Stimulated activated CD8-positive, alpha-beta memory T cell treated with anti-CD3 and anti-CD28 coated beads, Interleukin-12 subunit alpha, Interleukin-12 subunit beta, amount 100 ng/mL, for 24 hours (primary cell): ENCODE measurements around the gene KDF1.
A peak's percentile ranks its signal among the peaks of the same experiment; 100 is the strongest.
"Not testable (repeated sequence)": the region's sequence is repeated elsewhere in the genome, so short reads cannot be mapped to it uniquely, and the experiment has no call there.

Source experiments
- DNase-seq: peaks from one replicate; pipeline ENCODE4 v3.0.0-alpha.2; 2020; ENCODE audit errors: extremely low read depth

The KDF1 gene

GRCh38 chr1:26994020-26994786 lies 33.9 kb upstream of the KDF1 start:
- no peak for DNase-seq

DNA sequence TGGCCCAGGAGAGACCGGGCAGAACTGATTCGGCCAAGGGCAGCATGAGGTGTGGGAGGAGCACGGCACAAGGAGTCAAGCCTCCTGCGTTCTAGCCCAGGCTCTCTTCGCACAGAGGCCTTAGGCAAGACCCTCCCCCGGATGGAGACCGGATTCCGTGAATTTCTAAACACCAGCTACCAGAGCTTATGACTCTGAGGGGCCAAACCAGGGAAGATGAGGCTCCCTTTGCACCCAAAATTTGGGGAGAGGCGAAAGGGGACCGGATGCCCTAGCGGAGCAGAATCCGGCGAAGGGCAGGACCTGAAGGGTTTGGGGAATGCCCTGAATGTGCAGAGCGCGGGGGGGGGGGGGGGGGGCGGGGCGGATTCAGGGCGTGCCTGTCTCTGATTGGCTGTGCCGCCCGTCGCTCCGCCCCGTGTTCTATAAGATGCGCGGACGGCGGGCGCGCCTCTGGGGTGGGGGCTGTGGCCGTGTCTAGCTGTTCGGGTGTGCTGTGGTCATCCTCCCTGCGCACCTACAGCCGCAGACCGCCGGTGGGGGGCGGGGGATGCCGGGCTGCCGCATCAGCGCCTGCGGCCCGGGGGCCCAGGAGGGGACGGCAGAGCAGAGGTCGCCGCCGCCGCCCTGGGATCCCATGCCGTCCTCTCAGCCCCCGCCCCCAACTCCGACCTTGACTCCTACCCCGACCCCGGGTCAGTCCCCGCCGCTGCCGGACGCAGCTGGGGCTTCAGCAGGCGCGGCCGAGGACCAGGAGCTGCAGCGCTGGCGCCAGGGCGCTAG lies 33.2 kb upstream of the KDF1 start, which contains the start of gene TRNP1:
TRNP1 (plus strand) TSS at position 456 of the 783 bp plus-strand sequence; CDS start at position 551, 95 bp downstream.
- DNase-seq: peak; percentile 25

- no peak for DNase-seq
Observed at GRCh38 chr1:26991310-26992116, 31.2 kb upstream of the KDF1 start.

DNA sequence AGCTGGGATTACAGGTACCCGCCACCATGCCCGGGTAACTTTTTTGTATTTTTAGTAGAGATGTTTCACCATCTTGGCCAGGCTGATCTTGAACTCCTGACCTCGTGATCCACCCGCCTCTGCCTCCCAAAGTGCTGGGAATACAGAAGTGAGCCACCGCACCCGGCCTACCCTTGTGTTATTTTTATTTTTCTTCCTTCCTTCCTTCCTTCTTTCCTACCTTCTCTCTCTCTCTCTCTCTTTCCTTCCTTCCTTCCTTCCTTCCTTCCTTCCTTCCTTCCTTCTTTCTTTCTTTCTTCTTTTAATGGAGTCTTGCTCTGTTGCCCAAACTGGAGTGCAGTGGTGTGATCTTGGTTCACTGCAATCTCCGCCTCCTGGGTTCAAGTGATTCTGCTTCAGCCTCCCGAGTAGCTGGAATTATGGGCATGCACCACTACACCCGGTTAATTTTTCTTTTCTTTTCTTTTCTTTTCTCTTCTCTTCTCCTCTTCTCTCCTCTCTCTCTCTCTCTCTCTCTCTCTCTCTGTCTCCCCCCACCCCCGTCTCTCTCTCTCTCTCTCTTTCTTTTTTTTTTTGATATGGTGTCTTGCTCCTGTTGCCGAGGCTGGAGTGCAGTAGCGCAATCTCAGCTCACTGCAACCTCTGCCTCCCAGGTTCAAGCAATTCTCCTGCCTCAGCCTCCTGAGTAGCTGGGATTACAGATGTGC lies 29.3 kb upstream of the KDF1 start:
- DNase-seq: not testable (repeated sequence)

GRCh38 chr1:26986658-26987057 lies 26.4 kb upstream of the KDF1 start:
- no peak for DNase-seq

- no peak for DNase-seq
Observed at GRCh38 chr1:26984291-26984690, 24.0 kb upstream of the KDF1 start.

DNA sequence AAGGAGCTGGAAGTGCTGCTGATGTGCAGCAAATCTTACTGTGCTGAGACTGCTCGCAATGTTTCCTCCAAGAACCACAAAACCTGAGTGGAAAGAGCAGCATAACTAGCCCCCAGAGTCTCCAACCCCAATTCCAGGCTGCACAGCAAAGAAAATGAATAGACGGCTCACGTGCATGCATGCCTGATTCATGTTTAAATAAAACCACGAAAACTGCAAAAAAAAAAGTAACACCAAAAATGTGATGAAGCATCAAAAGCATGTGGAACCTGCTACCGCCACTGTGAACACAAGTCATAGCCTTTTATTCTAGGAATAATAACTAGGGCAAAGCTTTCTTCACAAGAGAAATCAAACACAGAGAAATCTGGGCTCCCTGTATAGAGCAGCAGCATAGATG lies 23.6 kb upstream of the KDF1 start:
- no peak for DNase-seq

DNA sequence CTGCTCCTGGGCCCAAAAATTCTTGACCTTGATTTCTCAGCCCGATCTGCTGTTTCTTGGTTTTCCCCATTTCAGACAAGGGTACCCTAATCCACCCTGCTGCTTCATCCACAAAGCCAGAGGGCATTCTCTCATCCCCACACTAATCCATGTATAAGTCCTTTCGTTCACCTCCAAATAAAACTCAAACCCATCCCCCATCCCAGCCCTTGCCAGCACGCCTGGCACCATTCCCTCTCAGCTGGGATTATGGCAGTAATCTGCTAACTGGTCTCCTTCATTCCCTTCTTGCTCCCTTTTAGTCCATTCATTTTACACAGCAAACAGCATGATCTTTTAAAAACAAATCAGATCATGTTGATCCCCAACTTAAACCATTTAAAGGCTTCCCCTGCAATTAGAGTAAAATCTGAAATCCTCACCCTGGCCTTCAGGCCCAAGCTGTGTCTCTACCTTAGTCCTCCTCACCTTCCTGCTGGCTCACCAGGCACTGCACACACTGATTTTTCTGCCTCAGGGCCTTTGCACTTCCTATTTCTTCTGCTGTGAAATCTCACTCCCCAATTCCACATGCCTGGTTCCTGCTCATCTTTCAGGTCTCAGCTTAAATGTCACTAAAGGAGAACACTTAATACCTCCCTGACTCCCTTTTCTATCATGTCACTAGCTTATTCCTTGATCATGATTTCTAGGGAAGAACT lies 21.0 kb upstream of the KDF1 start:
- no peak for DNase-seq

DNA sequence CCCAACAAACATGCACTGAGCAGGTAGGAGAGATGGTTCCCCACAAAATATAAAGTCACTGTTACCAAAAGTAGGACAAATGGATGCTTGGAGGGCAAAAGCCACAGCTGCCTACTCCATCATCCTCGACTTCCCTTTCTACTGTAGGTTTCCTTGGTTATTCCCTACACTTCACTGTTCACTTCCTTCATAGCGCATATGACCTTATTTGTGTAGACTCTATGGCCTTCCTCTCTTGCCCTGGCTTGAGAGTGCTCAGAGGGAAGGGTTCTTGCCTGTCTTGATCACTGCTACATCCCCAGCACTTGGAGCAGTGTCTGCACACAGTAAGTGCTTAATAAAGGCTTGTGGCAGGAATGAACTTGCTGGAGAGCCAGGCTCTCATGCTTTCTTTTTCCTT lies 18.6 kb upstream of the KDF1 start:
- DNase-seq: no peak

- DNase-seq: no peak
Observed at GRCh38 chr1:26976621-26977510, 16.6 kb upstream of the KDF1 start.

DNA sequence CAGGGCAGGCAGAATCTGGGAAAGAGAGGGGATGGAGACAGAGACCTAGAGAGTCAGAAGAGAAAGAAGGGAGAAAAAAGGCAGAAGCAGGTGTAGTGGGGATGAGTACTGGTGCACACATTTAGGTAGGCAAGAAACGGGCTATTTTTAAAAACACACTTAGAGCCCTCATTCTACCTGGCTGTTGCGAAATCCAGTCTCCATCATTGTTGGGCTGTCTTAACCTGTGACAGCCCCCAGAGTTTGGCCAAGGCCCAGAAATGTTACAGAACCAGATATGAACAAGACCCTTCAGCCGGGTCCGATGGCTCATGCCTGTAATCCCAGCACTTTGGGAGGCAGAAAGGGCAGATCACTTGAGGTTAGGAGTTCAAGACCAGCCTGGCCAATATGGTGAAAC lies 12.6 kb upstream of the KDF1 start:
- DNase-seq: no peak

GRCh38 chr1:26972390-26972789 lies 12.1 kb upstream of the KDF1 start:
- no peak for DNase-seq

DNA sequence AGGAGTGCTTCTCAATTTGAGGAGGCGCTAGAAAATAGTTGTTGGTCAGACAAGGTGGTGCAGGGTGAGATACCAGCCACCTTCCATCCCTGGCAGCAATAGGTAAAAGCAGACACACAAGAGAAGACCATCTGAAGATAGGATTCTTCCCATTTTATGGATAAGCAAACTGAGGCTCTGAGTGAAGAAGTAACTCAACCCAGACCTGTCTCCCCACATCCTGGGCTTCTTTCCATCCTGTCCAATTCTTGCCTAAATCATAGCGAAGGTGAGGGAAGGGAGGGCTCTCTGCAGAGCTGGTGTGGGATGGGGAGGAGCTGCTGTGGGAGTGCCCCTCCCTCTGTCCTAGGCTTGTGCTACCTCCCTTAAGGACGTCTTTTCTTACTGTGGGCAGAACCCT lies 11.3 kb upstream of the KDF1 start:
- DNase-seq: no peak

DNA sequence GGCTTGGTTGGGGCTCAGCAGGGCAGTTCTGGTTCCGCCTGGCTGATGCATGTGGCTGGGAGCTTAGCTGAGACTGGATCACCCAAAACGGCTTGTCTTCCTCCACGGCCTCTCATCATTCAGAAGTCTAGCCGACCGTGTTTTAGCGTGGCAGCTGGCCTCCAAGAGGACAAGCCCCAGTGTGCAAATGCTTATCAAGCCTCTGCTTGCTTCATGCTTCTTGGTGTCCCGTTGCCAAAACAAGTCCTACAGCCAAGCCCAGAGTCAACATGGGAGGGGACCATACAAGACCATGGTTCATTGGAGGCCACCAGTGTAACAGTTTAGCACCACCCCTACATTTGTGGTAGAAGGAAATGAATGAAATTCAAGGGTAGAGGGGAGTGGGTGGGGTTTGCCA lies 10.5 kb upstream of the KDF1 start:
- DNase-seq: no peak

GRCh38 chr1:26965628-26966027 lies 5.4 kb upstream of the KDF1 start:
- DNase-seq: no peak

DNA sequence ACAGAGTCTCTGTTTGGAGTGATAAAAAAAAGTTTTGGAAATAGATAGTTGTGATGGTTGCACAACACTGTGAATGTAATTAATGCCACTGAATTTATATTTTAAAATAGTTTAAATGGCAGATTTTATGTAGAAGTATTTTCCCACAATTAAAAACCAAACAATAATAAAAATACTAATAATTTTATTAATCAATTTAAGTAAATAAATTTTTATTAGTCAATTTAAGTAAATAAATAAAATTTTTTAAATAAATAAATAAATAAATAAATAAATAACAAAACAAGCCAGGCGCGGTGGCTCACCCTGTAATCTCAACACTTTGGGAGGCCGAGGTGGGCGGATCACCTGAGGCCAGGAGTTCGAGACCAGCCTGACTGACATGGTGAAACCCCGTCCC lies 4.9 kb upstream of the KDF1 start:
- no peak for DNase-seq

DNA sequence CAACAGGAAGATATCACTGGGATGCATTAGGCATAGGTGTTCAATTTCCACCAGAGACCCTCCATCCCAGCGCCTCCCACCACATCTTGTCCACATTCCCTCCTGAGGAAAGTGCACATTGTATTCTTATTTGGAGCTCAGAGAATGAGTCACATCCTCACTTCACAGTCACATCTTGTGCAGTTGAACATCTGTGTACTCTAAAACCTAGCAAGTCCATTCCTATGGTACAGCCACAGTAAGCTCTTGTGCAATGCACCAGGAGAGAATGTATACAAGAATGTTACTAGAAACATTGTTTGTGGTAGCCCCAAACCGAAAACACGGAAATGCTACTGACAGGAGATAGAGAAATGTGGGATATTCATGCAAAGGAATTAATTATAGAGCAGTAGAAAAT lies 1.6 kb upstream of the KDF1 start:
- no peak for DNase-seq

GRCh38 chr1:26960625-26960966 lies 328 bp upstream of the KDF1 start:
- DNase-seq: no peak

DNA sequence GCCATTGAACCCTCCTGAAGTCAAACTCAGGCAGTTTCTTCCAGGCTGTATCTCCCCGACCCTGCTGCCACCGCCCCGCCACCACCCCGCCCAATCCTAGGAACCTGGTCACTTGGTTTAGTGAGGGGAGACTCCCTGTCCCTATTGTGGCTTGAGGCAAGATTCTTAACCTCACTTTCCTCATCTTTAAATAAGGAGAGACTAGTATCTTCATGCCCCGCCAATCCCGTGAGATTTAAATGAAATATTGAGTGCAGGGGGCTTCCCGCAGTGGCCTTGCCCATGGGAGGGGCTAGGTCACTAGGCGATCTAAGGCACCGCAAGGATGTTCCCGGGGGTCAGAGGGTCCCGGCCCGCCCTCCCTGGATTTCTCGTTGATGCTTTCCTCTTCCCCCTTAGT lies 998 bp downstream of the KDF1 start:
- no peak for DNase-seq

DNA sequence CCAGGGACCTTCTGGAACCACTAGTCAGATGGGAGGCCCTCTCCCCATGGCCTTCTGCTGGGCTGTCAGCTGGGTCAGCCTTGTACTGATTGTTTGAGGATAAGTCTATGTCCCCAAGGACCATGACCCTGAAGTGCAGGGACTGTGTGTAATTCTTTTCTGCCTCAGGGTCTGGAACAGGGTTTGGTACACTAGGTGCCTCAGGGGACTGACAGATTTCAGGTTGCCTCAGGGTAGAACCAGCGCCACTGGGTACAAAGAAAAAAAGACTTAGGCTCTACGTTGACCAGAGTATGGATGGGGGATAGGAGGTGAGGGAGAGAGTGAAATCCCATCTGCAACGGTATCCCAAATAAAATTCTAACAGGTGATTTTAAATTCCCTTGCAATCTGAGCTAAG lies 3.0 kb downstream of the KDF1 start:
- no peak for DNase-seq
